SKM-1 treated with dmso at 0.1 percent for 144 hours (cell line): ENCODE measurements around the gene YPEL2.
"Not testable (repeated sequence)": the region's sequence is repeated elsewhere in the genome, so short reads cannot be mapped to it uniquely, and the experiment has no call there.

Source experiments
- DNase-seq: peaks from one replicate; lab custom pipeline; 2025; ENCODE audit not compliant: unreplicated experiment; lab: John Stamatoyannopoulos, UW

The YPEL2 gene

GRCh38 chr17:59375857-59376256 is 44.4 kb downstream of the YPEL2 start:
- DNase-seq, result peak; percentile 4

GRCh38 chr17:59376506-59376905 is 45.1 kb downstream of the YPEL2 start:
- DNase-seq, result no peak

DNA sequence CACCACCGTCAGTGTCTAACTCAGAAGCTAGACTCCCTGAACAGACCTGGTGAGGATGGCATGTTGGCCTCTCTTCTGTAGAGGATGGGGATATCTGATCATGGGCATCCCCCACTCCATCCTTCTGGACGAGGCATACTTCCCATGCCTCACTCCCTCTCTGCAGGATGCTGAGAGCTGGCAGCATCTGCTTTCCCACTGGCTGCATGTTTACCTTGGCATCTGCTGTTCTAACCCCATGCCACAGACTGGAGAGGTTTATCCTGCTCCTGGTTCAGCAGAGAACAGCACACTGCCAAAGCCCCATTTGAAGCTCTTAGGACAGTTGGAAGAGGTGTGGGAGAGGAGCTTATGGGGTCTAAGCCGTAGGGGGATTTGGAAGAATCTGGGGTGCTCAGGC is 46.0 kb downstream of the YPEL2 start:
- DNase-seq, result no peak

- no peak for DNase-seq
Observed at GRCh38 chr17:59378675-59379074, 47.2 kb downstream of the YPEL2 start.

GRCh38 chr17:59380474-59380873 is 49.0 kb downstream of the YPEL2 start:
- no peak for DNase-seq

GRCh38 chr17:59381716-59382570 is 50.5 kb downstream of the YPEL2 start:
- no peak for DNase-seq

- DNase-seq, result no peak
Observed at GRCh38 chr17:59383893-59384292, 52.4 kb downstream of the YPEL2 start.

DNA sequence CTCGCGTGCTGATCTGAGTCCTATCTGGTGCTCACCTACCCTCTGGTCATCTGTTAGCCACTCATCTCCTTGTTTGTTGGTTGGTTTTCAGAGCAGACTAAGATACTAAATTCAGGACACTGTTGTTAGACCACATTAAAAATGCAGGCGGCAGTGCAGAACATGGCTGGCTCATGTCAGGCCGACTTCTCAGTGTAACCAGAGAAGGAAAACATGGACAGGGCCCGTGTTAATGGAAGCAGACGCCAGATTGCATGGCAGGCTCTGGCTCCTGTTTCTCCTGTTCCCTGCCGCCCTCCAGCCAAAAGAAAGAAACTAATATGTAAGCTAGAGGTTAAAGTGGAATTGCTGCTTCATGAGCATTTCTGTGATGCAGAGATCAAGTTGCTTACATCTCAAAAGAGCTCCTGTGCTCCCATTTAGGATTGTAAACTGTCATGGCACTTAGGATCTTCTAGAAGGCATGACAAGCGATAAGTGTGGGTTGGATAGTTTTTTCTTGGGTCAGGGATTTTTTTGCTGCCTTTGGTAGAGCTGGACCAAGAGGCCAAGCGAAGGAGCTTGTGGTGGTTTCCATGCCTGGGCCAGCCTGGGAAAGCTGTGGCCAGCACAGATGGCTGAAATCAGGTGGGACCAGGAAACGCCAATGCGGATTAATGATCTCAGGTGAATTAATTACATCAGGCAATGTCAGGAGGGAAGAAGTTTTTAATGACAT is 56.1 kb downstream of the YPEL2 start:
- no peak for DNase-seq

- DNase-seq, result no peak
Observed at GRCh38 chr17:59388069-59388556, 56.7 kb downstream of the YPEL2 start.

DNA sequence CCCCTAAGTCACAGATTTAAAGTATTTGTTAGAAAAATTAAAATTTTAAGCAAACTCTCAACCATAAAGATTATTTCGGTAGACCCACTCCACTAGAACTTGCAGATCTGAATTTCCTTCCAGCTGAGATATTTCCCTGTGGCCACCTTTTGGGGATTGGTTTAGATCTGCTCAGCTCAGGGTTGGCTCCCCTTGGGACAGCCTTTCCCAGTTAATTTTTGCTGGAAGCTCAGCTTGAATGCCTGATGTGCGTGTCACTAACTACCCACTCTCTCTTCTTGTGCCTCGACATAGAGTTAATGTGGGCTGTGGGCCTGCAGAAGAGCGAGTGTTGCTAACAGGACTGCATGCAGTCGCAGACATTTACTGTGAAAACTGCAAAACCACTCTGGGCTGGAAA is 57.6 kb downstream of the YPEL2 start:
- no peak for DNase-seq

DNA sequence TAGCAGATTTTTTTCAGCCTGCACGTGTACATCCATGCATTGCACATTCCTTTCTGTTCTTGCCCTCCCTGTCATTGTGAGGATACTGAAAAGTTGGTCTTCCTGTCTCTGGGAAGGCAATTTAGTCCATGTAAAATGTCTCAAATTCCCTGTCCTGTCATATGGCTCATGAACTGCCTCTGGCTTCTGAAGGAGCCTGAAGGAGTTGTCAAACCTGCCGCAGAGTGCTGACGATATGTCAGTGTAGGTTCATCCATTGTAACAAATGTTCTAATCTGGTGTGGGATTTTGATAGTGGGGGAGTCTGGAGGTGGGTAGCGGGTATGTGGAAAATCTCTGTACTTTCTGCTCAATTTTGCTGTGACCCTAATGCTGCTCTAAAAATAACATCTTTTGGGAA is 59.6 kb downstream of the YPEL2 start:
- no peak for DNase-seq

GRCh38 chr17:59392973-59393679 is 61.7 kb downstream of the YPEL2 start:
- DNase-seq, result no peak

- DNase-seq, result not testable (repeated sequence)
Observed at GRCh38 chr17:59393742-59394410, 62.4 kb downstream of the YPEL2 start.

DNA sequence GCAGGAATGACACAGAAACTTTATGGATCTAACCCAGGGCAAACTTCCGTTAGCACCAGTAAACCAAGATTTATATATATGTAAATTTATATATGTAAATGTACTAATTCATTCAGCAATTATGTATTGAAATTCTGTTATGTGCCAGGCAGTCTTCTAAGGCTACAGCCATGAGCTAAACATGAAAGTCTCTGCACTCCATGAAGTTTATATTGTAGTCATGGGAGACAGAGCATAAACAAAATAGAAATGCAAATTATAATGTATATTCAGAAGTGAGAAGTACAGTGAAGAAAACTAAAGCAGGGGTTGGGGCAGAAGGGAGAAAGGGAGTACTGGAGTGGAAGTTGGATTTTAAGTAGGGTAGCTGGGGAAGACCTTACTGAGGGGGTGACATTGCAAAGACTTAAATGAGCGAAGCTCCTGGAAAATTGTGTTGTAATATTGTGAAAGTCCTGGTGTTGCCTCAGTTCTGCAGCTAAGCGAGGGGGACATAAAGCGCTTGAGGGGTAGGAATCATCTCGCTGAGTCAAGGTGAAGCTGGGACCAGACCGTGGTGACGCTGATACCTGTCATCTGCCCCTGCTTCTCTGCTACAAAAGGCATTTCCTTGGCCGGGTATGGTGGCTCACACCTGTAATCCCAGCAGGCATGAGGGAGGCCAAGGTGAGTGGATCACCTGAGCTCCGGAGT is 64.8 kb downstream of the YPEL2 start:
- peak; percentile 28 for DNase-seq

DNA sequence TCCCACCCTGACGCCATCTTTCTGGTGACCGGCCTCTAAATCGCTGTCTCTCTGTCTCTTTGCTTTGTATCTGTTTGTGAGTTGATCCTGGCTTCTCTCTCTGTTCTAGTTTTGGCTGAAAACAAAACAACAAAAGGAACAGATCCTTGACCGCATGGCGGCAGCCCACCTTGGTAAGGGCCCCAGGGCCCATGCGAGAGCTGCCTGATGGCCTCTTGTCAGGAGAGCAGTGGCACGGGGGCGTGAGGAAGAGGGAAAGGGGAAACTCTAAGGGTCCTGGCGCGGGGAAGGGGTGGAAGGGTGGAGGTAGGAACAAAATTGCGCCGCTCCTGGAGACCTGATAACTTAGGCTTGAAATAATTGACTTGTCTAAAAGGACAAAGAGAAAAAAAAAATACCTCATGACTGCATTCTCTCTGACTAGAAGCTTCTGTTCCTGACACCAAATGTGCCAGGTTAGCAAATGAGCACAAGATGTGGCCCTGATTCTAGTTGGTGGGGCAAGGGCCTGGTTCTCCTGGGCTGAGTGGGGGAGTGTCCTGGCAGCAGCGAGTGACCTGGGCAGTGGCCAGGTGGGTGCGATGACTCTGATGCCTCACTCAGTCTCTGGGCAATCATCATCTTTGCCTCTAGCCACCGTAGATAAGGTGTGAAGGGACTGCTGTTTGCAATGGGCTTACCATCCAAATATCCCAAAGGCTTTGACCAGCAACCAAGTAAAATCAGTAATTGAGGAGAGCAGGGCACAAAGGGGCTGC is 66.0 kb downstream of the YPEL2 start:
- no peak for DNase-seq

DNA sequence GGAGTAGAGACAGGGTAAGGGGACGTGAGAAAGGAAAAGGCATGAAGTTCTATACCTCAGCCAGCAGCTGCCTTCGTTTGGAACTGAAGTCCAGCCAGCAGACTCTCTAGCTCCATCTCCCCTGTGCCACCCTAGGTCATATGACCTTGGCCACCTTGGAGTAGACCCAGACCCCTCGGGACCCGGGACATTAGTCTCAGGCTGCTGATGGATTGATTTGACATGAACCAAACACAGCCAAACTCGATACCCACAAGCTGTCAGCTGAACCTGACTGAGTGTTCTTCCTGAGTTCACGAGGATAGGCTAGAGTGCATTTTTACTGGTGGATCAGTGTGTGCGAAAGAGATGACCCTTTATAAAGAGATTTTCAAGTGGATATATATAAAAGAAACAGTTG is 68.5 kb downstream of the YPEL2 start:
- no peak for DNase-seq

- DNase-seq, result no peak
Observed at GRCh38 chr17:59400858-59401257, 69.4 kb downstream of the YPEL2 start.

DNA sequence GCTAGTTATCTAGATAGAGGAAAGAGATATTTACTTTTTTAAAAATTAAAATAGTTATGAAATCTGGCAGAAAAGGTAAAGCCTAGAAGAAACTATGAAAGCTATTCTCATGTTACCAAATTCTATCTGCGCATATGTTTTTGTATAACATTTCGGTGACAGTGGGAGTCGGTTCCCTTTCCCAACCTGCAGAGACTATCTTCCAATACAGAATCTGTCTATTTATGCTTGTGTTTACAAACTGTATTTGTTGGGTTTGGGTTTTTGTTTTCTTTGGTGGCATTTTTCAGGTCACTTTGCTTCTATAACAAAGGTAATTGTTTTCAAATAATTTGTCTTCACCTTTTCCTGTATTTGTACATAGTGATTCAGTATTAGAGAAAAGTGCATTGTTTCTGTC is 69.8 kb downstream of the YPEL2 start:
- no peak for DNase-seq

DNA sequence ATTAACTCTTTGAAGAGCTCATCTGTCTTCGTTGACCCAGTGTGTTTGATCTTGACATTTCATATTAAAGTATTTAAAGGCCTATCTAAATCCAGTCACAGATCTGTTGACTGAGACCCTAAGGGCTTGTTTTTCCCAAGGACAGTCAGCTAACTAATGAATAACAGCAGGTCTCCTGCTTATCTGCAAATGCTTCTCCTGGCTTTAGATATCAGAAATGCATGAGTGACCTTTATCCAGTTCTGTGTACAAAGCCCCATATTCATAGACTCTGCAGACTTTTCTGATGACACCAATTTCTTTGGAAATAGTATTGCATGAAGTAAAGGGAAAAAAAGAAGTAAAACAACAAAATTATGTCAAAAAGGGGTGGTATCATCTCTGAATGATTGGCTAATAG is 70.3 kb downstream of the YPEL2 start:
- DNase-seq, result no peak

DNA sequence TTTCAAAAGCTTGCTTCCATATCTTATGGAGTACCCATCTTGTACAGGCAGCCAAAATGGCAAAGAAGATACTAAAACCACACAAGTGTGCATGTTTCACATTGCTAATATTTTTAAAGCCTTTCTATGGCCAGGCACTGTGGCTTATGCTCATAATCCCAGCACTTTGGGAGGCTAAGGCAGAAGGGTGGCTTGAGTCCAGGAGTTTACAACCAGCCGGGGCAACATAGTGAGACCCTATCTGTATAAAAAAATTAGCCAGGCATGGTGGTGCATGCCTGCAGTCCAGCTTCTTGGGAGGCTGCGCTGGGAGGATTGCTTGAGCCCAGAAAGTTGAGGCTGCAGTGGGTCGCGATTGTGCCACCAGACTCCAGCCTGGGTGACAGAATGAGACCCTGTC is 71.3 kb downstream of the YPEL2 start:
- no peak for DNase-seq
